Measurements from ENCODE around the gene ENAH.

ENAH gene

GRCh38 chr1:225441314-225442122 lies 211.4 kb downstream of the ENAH start:
- DNase-seq, result no peak

GRCh38 chr1:225440380-225441221 lies 212.3 kb downstream of the ENAH start:
- no peak for DNase-seq

- no peak for DNase-seq
Measured at GRCh38 chr1:225437710-225438437, 215.0 kb downstream of the ENAH start.
